Sigmoid colon (tissue), 7 donors: Measurements from ENCODE around the gene ANK2. TPM values are rescaled to one million over a fixed set of nuclear protein-coding genes. Genes with fewer than 3 reads are reported as not detected.

Experiments used
- DNase-seq: peaks from one replicate; pipeline ENCODE4 v3.0.0-alpha.2; 2019
- H3K27ac ChIP-seq, 4 donors: fragments of 200-600 bp; sonication (generic); one replicate each; pipeline ENCODE4 v1.5.1; 2016 to 2019; ENCODE audit warnings: mild to moderate bottlenecking in 1 of 4
- H3K27me3 ChIP-seq, 3 donors: fragments of 200-600 bp; sonication (generic); one replicate each; pipeline ENCODE4 v1.5.1; 2019; ENCODE audit warnings: mild to moderate bottlenecking in 1 of 3
- H3K36me3 ChIP-seq, 4 donors: fragments of 200-600 bp; sonication (generic); one replicate each; pipeline ENCODE4 v1.5.1; 2016 to 2019
- H3K4me1 ChIP-seq, 4 donors: fragments of 200-600 bp; sonication (generic); one replicate each; pipeline ENCODE4 v1.5.1; 2017 to 2019
- H3K4me3 ChIP-seq, 4 donors: fragments of 200-600 bp; sonication (generic); one replicate each; pipeline ENCODE4 v1.5.1; 2017 to 2019; ENCODE audit warnings: mild to moderate bottlenecking in 2 of 4, moderate library complexity in 1 of 4
- H3K9me3 ChIP-seq, 4 donors: fragments of 200-600 bp in 3 of 4; sonication (generic) in 3 of 4; one replicate each; pipeline versions ENCODE4 v1.5.1 to v1.6.1; 2013 to 2019
- EP300 ChIP-seq, 4 donors: sonication (generic); formaldehyde crosslinking; IDR thresholded peaks; one replicate each; pipeline ENCODE4 v1.6.1; 2017; ENCODE audit warnings: antibody characterized with exemption in 4 of 4
- POLR2A ChIP-seq, 2 donors: fragments of 450-650 bp; IDR thresholded peaks; one replicate each; pipeline ENCODE4 v1.6.1; 2016; ENCODE audit warnings: antibody characterized with exemption in 2 of 2, mild to moderate bottlenecking in 2 of 2, moderate library complexity in 2 of 2
- POLR2AphosphoS5 ChIP-seq, 4 donors: sonication (generic); formaldehyde crosslinking; IDR thresholded peaks; one replicate each; pipeline ENCODE4 v1.6.1; 2017; ENCODE audit warnings: antibody characterized with exemption in 4 of 4
- WGBS, 2 donors: extraction: QIAGEN DNeasy Blood & Tissue Kit; methylation state at CpG; one replicate each; pipeline ENCODE4 v1.1.7; 2013; 5-methylcytosine and 5-hydroxymethylcytosine counted together
- intact Hi-C: fragments of 100-400 bp; cut with DNase I; formaldehyde crosslinking; loops from one replicate; pipeline ENCODE4 v1.15.1; 2023
- polyA plus RNA-seq, 3 donors: library from polyadenylated mRNA; stranded (reverse); fragments of 200-250 nt; gene quantifications; one replicate each; pipeline ENCODE4 v1.2.3, GENCODE V29; 2013
- total RNA-seq, 4 donors: library from RNA; depleted of rRNA; stranded (reverse); fragments of >200 nt; gene quantifications; one replicate each; pipeline ENCODE4 v1.1.0, GENCODE V29; 2016
- TF ChIP-seq, protein P1 (sequence below), 4 experiments: fragments of 450-650 bp in 3 of 4; fragments of 200-600 bp in 1 of 4; IDR thresholded peaks; one replicate each; pipeline ENCODE4 v1.5.1; 2016 to 2019; ENCODE audit warnings: antibody characterized with exemption in 4 of 4, mild to moderate bottlenecking in 3 of 4, moderate library complexity in 2 of 4
- donor health status: healthy with polysubstance abuse.
- donor health status: Bipolar disorder and iron deficiency.
- donor health status: healthy.

Gene ANK2
- total and polyA plus RNA-seq, 7 donors = 1.4 to 141 (median 69.8) TPM

DNA sequence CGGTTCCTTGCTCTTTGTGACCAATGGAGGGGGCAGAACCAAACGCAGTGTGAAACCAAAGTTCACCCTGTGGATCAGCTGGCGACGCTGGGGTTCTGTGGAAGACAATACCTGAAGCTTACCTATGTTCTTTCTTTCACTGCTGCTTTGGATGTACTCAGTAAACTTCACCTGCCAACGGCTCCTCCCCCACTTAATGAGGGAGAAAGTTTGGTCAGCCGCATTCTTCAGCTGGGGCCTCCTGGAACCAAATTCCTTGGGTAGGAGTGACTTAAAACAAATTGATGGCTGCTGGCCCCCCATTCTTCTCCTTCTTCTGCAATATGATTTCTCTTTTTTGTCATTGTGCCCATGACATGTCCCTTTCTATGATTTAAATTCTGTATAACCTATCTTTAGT lies 282.4 kb downstream of the ANK2 start:
- intact Hi-C loops = no loop called here
- H3K9me3 ChIP-seq = no peaks in the 10 kb centered on the region
- TF ChIP-seq EP300 (IDR thresholded peaks at IDR 0.05) = no peak
- TF ChIP-seq POLR2AphosphoS5 (IDR thresholded peaks at IDR 0.05) = no peak
- TF ChIP-seq POLR2A (IDR thresholded peaks at IDR 0.05) = no peak
- TF ChIP-seq, protein P1, sequence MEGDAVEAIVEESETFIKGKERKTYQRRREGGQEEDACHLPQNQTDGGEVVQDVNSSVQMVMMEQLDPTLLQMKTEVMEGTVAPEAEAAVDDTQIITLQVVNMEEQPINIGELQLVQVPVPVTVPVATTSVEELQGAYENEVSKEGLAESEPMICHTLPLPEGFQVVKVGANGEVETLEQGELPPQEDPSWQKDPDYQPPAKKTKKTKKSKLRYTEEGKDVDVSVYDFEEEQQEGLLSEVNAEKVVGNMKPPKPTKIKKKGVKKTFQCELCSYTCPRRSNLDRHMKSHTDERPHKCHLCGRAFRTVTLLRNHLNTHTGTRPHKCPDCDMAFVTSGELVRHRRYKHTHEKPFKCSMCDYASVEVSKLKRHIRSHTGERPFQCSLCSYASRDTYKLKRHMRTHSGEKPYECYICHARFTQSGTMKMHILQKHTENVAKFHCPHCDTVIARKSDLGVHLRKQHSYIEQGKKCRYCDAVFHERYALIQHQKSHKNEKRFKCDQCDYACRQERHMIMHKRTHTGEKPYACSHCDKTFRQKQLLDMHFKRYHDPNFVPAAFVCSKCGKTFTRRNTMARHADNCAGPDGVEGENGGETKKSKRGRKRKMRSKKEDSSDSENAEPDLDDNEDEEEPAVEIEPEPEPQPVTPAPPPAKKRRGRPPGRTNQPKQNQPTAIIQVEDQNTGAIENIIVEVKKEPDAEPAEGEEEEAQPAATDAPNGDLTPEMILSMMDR (IDR thresholded peaks at IDR 0.05) = no peak
- H3K36me3 ChIP-seq = peaks cover 0 to 27% (median under 1%) of the 10 kb centered on the region in 4 donors
- peaks cover 0 to 15% (median 5%) of the 10 kb centered on the region in 4 donors for H3K4me1 ChIP-seq
- no peak overlapping the region for H3K27ac ChIP-seq
- DNase-seq = no peak
- no peaks in the 10 kb centered on the region for H3K27me3 ChIP-seq
- 70 to 81% methylated on average over 6 of the region's 6 CpGs for WGBS, 2 donors
- no peak overlapping the region for H3K4me3 ChIP-seq

- WGBS, 2 donors = 88 to 92% methylated on average over 5 of the region's 5 CpGs
- H3K36me3 ChIP-seq = peaks cover 0 to 32% (median 2%) of the 10 kb centered on the region in 4 donors
- DNase-seq = no peak
- peaks cover 0 to 6% (median under 1%) of the 10 kb centered on the region in 4 donors for H3K4me1 ChIP-seq
- H3K27me3 ChIP-seq = no peaks in the 10 kb centered on the region
- intact Hi-C loops = no loop called here
- H3K27ac ChIP-seq = no peak overlapping the region
- TF ChIP-seq, protein P1 (IDR thresholded peaks at IDR 0.05) = no peak
- no peak for TF ChIP-seq POLR2AphosphoS5 (IDR thresholded peaks at IDR 0.05)
- no peak for TF ChIP-seq POLR2A (IDR thresholded peaks at IDR 0.05)
- TF ChIP-seq EP300 (IDR thresholded peaks at IDR 0.05) = no peak
- no peak overlapping the region for H3K4me3 ChIP-seq
- no peaks in the 10 kb centered on the region for H3K9me3 ChIP-seq
Measured at GRCh38 chr4:113332701-113333100, 283.2 kb downstream of the ANK2 start.

DNA sequence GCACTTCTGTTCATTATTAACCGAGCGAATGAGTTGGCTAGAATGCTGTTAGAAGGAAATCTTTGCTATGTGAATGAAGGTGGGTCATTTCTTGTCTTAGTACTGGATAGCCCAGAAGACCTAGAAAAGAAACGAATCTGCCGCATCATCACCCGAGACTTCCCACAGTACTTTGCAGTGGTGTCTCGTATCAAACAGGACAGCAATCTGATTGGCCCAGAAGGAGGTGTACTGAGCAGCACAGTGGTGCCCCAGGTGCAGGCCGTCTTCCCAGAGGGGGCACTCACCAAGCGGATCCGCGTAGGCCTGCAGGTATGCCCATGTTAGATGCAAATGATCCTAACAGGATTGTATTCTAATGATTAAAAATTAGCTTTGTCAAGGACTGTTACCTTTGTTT lies 286.3 kb downstream of the ANK2 start:
- peaks cover 0 to 26% (median 2%) of the 10 kb centered on the region in 4 donors for H3K36me3 ChIP-seq
- no peak for DNase-seq
- 91 to 95% methylated on average over 10 of the region's 10 CpGs for WGBS, 2 donors
- intact Hi-C loops = no loop called here
- no peak for TF ChIP-seq POLR2A (IDR thresholded peaks at IDR 0.05)
- TF ChIP-seq EP300 (IDR thresholded peaks at IDR 0.05) = no peak
- H3K4me1 ChIP-seq = peaks cover 0 to 5% (median 0%) of the 10 kb centered on the region in 4 donors
- no peak overlapping the region for H3K27ac ChIP-seq
- H3K9me3 ChIP-seq = no peaks in the 10 kb centered on the region
- H3K4me3 ChIP-seq = no peak overlapping the region
- H3K27me3 ChIP-seq = no peaks in the 10 kb centered on the region

GRCh38 chr4:113336556-113336955 lies 287.1 kb downstream of the ANK2 start:
- Histone ChIP-seq H3K36me3 (peaks cover 0 to 23% (median 2%) of the 10 kb centered on the region in 4 donors), H3K27ac (no peak overlapping the region), H3K4me1 (peaks cover 0 to under 1% (median 0%) of the 10 kb centered on the region in 4 donors), H3K9me3 (no peaks in the 10 kb centered on the region), H3K4me3 (no peak overlapping the region), H3K27me3 (no peaks in the 10 kb centered on the region)
- intact Hi-C loops = no loop called here
- WGBS, 2 donors = 76 to 82% methylated on average over 2 of the region's 2 CpGs
- no peak for DNase-seq
- TF ChIP-seq, protein P1 (IDR thresholded peaks at IDR 0.05) = no peak
- no peak for TF ChIP-seq EP300 (IDR thresholded peaks at IDR 0.05)
- no peak for TF ChIP-seq POLR2AphosphoS5 (IDR thresholded peaks at IDR 0.05)
- no peak for TF ChIP-seq POLR2A (IDR thresholded peaks at IDR 0.05)

GRCh38 chr4:113339430-113339813 lies 290.0 kb downstream of the ANK2 start:
- DNase-seq = no peak
- H3K27me3 ChIP-seq = no peaks in the 10 kb centered on the region
- no peaks in the 10 kb centered on the region for H3K9me3 ChIP-seq
- 57 to 78% methylated on average over 4 of the region's 4 CpGs for WGBS, 2 donors
- no peaks in the 10 kb centered on the region for H3K4me1 ChIP-seq
- H3K36me3 ChIP-seq = peaks cover 3 to 38% (median 7%) of the 10 kb centered on the region in 4 donors
- no peak for TF ChIP-seq EP300 (IDR thresholded peaks at IDR 0.05)
- TF ChIP-seq, protein P1 (IDR thresholded peaks at IDR 0.05) = no peak
- TF ChIP-seq POLR2AphosphoS5 (IDR thresholded peaks at IDR 0.05) = no peak
- no peak for TF ChIP-seq POLR2A (IDR thresholded peaks at IDR 0.05)
- no peak overlapping the region for H3K27ac ChIP-seq
- intact Hi-C loops = no loop called here
- H3K4me3 ChIP-seq = no peak overlapping the region
